HG02870 (cell line): Measurements from ENCODE around the gene SCRN2.

Experiments
- ATAC-seq: cut with Tn5 transposase; IDR thresholded peaks from one replicate; pipeline ENCODE4 v1.9.1; 2021; ENCODE audit warnings: mild to moderate bottlenecking, moderate library complexity; ENCODE audit not compliant: unreplicated experiment

SCRN2 gene

GRCh38 chr17:47808036-47808829 lies 32.8 kb downstream of the SCRN2 start:
- no peak for ATAC-seq

- ATAC-seq = no peak
These were observed 33.7 kb downstream of the SCRN2 start for GRCh38 chr17:47807421-47807820.

- no peak for ATAC-seq
These were observed 34.2 kb downstream of the SCRN2 start for GRCh38 chr17:47806913-47807255.

GRCh38 chr17:47806026-47806912 lies 34.8 kb downstream of the SCRN2 start:
- ATAC-seq = no peak

GRCh38 chr17:47804461-47804860 lies 36.6 kb downstream of the SCRN2 start:
- ATAC-seq = no peak

GRCh38 chr17:47803751-47804150 lies 37.3 kb downstream of the SCRN2 start:
- no peak for ATAC-seq

- no peak for ATAC-seq
These were observed 37.9 kb downstream of the SCRN2 start for GRCh38 chr17:47803201-47803600.

- no peak for ATAC-seq
These were observed 38.6 kb downstream of the SCRN2 start for GRCh38 chr17:47802341-47803022.

GRCh38 chr17:47801906-47802305 lies 39.2 kb downstream of the SCRN2 start:
- no peak for ATAC-seq

GRCh38 chr17:47801176-47801765 lies 39.8 kb downstream of the SCRN2 start:
- no peak for ATAC-seq

GRCh38 chr17:47800686-47801085 lies 40.4 kb downstream of the SCRN2 start:
- ATAC-seq = no peak

GRCh38 chr17:47797797-47798196 lies 43.3 kb downstream of the SCRN2 start:
- ATAC-seq = no peak

- no peak for ATAC-seq
These were observed 48.1 kb downstream of the SCRN2 start for GRCh38 chr17:47792979-47793378.

- no peak for ATAC-seq
These were observed 48.6 kb downstream of the SCRN2 start for GRCh38 chr17:47792457-47792856.

GRCh38 chr17:47791025-47791424 lies 50.0 kb downstream of the SCRN2 start:
- no peak for ATAC-seq

- ATAC-seq = no peak
These were observed 51.2 kb downstream of the SCRN2 start for GRCh38 chr17:47789611-47790561.
